KMS-11 (cell line): ENCODE results near the gene POLR1B.

Source experiments
- H2AFZ ChIP-seq: fragments of 200-600 bp; sonication (generic); 2 replicates; pipeline ENCODE4 v1.6.1; 2016; ENCODE audit warnings: antibody characterized with exemption, mixed run types, low read depth
- H3K27ac ChIP-seq: fragments of 200-600 bp; sonication (generic); 2 replicates; pipeline ENCODE4 v1.6.1; 2016; ENCODE audit warnings: mild to moderate bottlenecking, mixed run types
- H3K27me3 ChIP-seq: fragments of 200-600 bp; sonication (generic); 2 replicates; pipeline ENCODE4 v1.6.1; 2017; ENCODE audit warnings: mild to moderate bottlenecking, low read depth, mixed run types, moderate library complexity; ENCODE audit not compliant: insufficient read depth
- H3K36me3 ChIP-seq: fragments of 200-600 bp; sonication (generic); 2 replicates; pipeline ENCODE4 v1.6.1; 2017; ENCODE audit warnings: mild to moderate bottlenecking, mixed run types; ENCODE audit not compliant: insufficient read depth
- H3K4me1 ChIP-seq: fragments of 200-600 bp; sonication (generic); 2 replicates; pipeline ENCODE4 v1.6.1; 2016; ENCODE audit warnings: mild to moderate bottlenecking, low read depth, mixed run types; ENCODE audit not compliant: poor library complexity, severe bottlenecking
- H3K4me2 ChIP-seq: fragments of 200-600 bp; sonication (generic); 2 replicates; pipeline ENCODE4 v1.7.0; 2016; ENCODE audit warnings: mild to moderate bottlenecking, mixed run types
- H3K4me3 ChIP-seq: fragments of 200-600 bp; sonication (generic); IDR thresholded peaks from 2 replicates; pipeline ENCODE4 v1.6.1; 2017; ENCODE audit warnings: low read depth, low read length, mixed read lengths; ENCODE audit not compliant: insufficient read depth
- H3K79me2 ChIP-seq: fragments of 200-600 bp; sonication (generic); 2 replicates; pipeline ENCODE4 v1.6.1; 2016; ENCODE audit warnings: low read depth, mixed run types; ENCODE audit not compliant: insufficient read depth
- H3K9ac ChIP-seq: fragments of 200-600 bp; sonication (generic); 2 replicates; pipeline ENCODE4 v1.6.1; 2016; ENCODE audit warnings: mild to moderate bottlenecking, mixed run types
- H4K20me1 ChIP-seq: fragments of 200-600 bp; sonication (generic); 2 replicates; pipeline ENCODE4 v1.6.1; 2016; ENCODE audit warnings: mild to moderate bottlenecking, mixed run types; ENCODE audit not compliant: insufficient read depth
- TF ChIP-seq, protein P1 (sequence below): fragments of 200-600 bp; sonication (generic); conservative IDR thresholded peaks from 2 replicates; pipeline ENCODE4 v1.6.1; 2017; ENCODE audit warnings: low read depth, mild to moderate bottlenecking, antibody characterized with exemption, low read length, moderate library complexity, mixed read lengths

The POLR1B gene

DNA sequence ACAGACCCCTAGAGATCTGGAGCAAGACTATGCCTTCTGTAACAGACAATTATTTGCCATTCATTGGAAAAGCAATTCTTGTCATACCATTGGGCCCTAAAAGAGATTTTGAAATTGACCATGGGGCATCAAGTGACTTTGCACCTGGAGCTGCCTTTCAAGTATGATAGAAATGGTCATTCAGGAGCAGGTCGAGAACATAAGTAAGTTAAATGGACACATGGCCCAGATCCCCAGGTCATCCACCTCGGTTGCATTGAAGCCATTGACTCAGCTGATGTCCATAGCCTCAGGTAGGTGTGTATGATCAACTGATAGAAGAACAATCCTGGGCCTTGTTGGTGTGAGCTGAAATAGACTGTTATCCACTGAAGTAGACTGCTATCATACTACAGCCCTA is 61.5 kb downstream of the POLR1B start:
- Histone ChIP-seq H3K4me3 (no peak overlapping the region), H3K79me2 (no peaks in the 10 kb centered on the region), H3K27me3 (no peaks in the 10 kb centered on the region), H3K4me1 (peaks cover 4% of the 10 kb centered on the region), H4K20me1 (no peaks in the 10 kb centered on the region), H3K27ac (no peak overlapping the region), H3K9ac (no peak overlapping the region), H2AFZ (no peak overlapping the region), H3K36me3 (no peaks in the 10 kb centered on the region), H3K4me2 (no peak overlapping the region)
- TF ChIP-seq, protein P1, sequence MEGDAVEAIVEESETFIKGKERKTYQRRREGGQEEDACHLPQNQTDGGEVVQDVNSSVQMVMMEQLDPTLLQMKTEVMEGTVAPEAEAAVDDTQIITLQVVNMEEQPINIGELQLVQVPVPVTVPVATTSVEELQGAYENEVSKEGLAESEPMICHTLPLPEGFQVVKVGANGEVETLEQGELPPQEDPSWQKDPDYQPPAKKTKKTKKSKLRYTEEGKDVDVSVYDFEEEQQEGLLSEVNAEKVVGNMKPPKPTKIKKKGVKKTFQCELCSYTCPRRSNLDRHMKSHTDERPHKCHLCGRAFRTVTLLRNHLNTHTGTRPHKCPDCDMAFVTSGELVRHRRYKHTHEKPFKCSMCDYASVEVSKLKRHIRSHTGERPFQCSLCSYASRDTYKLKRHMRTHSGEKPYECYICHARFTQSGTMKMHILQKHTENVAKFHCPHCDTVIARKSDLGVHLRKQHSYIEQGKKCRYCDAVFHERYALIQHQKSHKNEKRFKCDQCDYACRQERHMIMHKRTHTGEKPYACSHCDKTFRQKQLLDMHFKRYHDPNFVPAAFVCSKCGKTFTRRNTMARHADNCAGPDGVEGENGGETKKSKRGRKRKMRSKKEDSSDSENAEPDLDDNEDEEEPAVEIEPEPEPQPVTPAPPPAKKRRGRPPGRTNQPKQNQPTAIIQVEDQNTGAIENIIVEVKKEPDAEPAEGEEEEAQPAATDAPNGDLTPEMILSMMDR = no peak

DNA sequence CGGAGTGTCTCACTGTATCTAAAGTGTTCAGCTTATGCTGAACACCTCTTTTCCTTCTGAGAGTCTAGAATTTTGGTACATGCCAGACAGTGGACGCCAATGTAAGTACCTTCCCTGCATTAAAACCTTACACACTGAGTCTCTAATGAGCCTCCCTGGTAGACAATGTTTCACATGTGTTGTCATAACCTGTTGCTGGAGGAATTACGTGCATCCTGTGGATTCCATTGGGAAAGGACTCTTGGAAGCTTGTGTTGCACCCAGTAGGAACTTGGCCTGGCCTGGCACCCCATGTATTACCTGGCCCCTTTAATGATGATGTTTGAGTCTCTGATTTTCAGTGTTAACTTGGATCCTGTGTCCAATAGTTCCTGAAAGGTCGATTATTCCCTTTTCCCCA is 62.7 kb downstream of the POLR1B start:
- Histone ChIP-seq H2AFZ (no peak overlapping the region), H3K4me3 (no peak overlapping the region), H3K27me3 (no peaks in the 10 kb centered on the region), H3K4me2 (no peak overlapping the region), H3K79me2 (no peaks in the 10 kb centered on the region), H4K20me1 (no peaks in the 10 kb centered on the region), H3K27ac (no peak overlapping the region), H3K9ac (no peak overlapping the region), H3K36me3 (no peaks in the 10 kb centered on the region), H3K4me1 (peaks cover 4% of the 10 kb centered on the region)
- TF ChIP-seq, protein P1 = no peak

- no peaks in the 10 kb centered on the region for H3K79me2 ChIP-seq
- H3K4me3 ChIP-seq = no peak overlapping the region
- H3K9ac ChIP-seq = no peak overlapping the region
- TF ChIP-seq, protein P1 = no peak
- no peaks in the 10 kb centered on the region for H3K36me3 ChIP-seq
- no peaks in the 10 kb centered on the region for H3K27me3 ChIP-seq
- no peak overlapping the region for H2AFZ ChIP-seq
- H3K4me1 ChIP-seq = no peaks in the 10 kb centered on the region
- H3K27ac ChIP-seq = no peak overlapping the region
- H3K4me2 ChIP-seq = no peak overlapping the region
- no peaks in the 10 kb centered on the region for H4K20me1 ChIP-seq
Observed at GRCh38 chr2:112605926-112606325, 63.7 kb downstream of the POLR1B start.

GRCh38 chr2:112606547-112606946 is 64.3 kb downstream of the POLR1B start:
- no peak overlapping the region for H3K27ac ChIP-seq
- no peak overlapping the region for H3K4me3 ChIP-seq
- TF ChIP-seq, protein P1 = no peak
- H3K4me1 ChIP-seq = no peaks in the 10 kb centered on the region
- H3K27me3 ChIP-seq = no peaks in the 10 kb centered on the region
- H4K20me1 ChIP-seq = no peaks in the 10 kb centered on the region
- H3K79me2 ChIP-seq = no peaks in the 10 kb centered on the region
- no peaks in the 10 kb centered on the region for H3K36me3 ChIP-seq
- H3K9ac ChIP-seq = no peak overlapping the region
- no peak overlapping the region for H3K4me2 ChIP-seq
- no peak overlapping the region for H2AFZ ChIP-seq
